Measurements from ENCODE around the gene DLG2. TPM values are rescaled to one million over a fixed set of nuclear protein-coding genes. Genes with fewer than 3 reads are reported as not detected.

DLG2 gene
- total RNA-seq, 1 donor from 2014 or later = 5.1 TPM

- no peak overlapping the region for H3K4me3 Mint-ChIP-seq (ENCODE audit: unreplicated experiment)
- H3K4me1 Mint-ChIP-seq (ENCODE audit: unreplicated experiment) = peaks cover 6% of the 10 kb centered on the region
- TF ChIP-seq, protein P1, sequence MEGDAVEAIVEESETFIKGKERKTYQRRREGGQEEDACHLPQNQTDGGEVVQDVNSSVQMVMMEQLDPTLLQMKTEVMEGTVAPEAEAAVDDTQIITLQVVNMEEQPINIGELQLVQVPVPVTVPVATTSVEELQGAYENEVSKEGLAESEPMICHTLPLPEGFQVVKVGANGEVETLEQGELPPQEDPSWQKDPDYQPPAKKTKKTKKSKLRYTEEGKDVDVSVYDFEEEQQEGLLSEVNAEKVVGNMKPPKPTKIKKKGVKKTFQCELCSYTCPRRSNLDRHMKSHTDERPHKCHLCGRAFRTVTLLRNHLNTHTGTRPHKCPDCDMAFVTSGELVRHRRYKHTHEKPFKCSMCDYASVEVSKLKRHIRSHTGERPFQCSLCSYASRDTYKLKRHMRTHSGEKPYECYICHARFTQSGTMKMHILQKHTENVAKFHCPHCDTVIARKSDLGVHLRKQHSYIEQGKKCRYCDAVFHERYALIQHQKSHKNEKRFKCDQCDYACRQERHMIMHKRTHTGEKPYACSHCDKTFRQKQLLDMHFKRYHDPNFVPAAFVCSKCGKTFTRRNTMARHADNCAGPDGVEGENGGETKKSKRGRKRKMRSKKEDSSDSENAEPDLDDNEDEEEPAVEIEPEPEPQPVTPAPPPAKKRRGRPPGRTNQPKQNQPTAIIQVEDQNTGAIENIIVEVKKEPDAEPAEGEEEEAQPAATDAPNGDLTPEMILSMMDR (IDR thresholded peaks at IDR 0.05; ENCODE audit: unreplicated experiment) = no peak
- no peaks in the 10 kb centered on the region for H3K36me3 Mint-ChIP-seq (ENCODE audit: low read depth, unreplicated experiment)
- peaks cover 1% of the 10 kb centered on the region for H3K27me3 Mint-ChIP-seq (ENCODE audit: unreplicated experiment)
- DNase-seq (ENCODE audit: low spot score) = no peak
- no peaks in the 10 kb centered on the region for H3K9me3 Mint-ChIP-seq (ENCODE audit: unreplicated experiment)
- H3K27ac Mint-ChIP-seq (ENCODE audit: unreplicated experiment) = no peak overlapping the region
These were observed 1868.0 kb downstream of the DLG2 start for GRCh38 chr11:83759148-83759547.

DNA sequence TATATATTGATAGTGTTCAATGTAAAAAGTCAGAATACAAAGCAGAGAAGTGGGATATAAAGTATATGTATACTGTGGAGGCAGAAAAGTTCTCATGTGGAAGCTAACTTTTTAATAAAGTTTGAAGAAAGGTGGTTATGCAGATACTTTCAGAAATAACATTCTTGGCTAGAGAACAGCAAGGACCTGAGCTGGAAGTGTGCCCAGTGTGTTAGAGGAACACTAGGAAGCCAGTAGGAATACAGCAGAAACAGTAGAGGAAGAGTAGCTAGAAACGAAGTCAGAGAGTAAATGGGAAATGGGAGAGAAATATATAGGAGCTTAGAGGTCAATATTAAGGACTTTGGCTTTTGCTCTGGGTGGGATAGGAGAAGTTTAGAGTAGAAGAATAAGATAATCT, 1876.1 kb downstream of the DLG2 start:
- DNase-seq (ENCODE audit: low spot score) = no peak
- Mint-ChIP-seq H3K27ac (ENCODE audit: unreplicated experiment) (no peak overlapping the region), H3K4me1 (ENCODE audit: unreplicated experiment) (peaks cover 3% of the 10 kb centered on the region), H3K9me3 (ENCODE audit: unreplicated experiment) (no peaks in the 10 kb centered on the region), H3K27me3 (ENCODE audit: unreplicated experiment) (no peaks in the 10 kb centered on the region), H3K36me3 (ENCODE audit: low read depth, unreplicated experiment) (no peaks in the 10 kb centered on the region), H3K4me3 (ENCODE audit: unreplicated experiment) (no peak overlapping the region)
- TF ChIP-seq, protein P1 (IDR thresholded peaks at IDR 0.05; ENCODE audit: unreplicated experiment) = no peak

- Mint-ChIP-seq H3K4me1 (ENCODE audit: unreplicated experiment) (peaks cover 3% of the 10 kb centered on the region), H3K27me3 (ENCODE audit: unreplicated experiment) (peaks cover 1% of the 10 kb centered on the region), H3K9me3 (ENCODE audit: unreplicated experiment) (no peaks in the 10 kb centered on the region), H3K27ac (ENCODE audit: unreplicated experiment) (no peak overlapping the region), H3K36me3 (ENCODE audit: low read depth, unreplicated experiment) (no peaks in the 10 kb centered on the region), H3K4me3 (ENCODE audit: unreplicated experiment) (no peak overlapping the region)
- no peak for DNase-seq (ENCODE audit: low spot score)
- TF ChIP-seq, protein P1 (IDR thresholded peaks at IDR 0.05; ENCODE audit: unreplicated experiment) = no peak
These were observed 1880.1 kb downstream of the DLG2 start for GRCh38 chr11:83746921-83747585.

DNA sequence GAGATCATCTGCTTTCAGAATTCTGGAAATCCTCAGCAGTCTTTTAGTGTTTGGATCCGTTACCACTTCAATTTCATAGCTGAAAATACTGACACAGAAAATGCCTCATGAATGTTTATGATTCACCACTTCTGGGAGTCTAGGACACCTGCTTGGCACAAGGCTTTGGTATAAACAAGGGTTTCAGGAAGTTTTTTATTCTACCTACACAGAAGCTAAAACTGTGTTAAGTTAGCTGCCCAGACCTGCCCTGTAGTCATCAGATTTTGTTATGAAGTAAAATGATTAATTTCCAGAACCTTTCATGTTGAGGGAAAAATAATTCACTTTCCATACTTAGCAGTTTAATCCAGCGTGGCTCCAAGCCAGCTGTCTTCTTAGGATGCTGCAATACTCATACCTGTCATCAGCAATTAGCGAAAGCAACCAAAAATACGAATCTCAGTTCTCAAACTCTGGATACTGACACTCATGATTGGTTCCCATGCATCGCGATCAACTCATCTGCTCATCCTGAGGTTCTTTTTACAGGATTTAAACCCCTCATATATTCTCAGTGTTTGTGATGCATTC, 1882.4 kb downstream of the DLG2 start:
- H3K9me3 Mint-ChIP-seq (ENCODE audit: unreplicated experiment) = no peaks in the 10 kb centered on the region
- H3K27me3 Mint-ChIP-seq (ENCODE audit: unreplicated experiment) = peaks cover 1% of the 10 kb centered on the region
- no peak for DNase-seq (ENCODE audit: low spot score)
- no peaks in the 10 kb centered on the region for H3K36me3 Mint-ChIP-seq (ENCODE audit: low read depth, unreplicated experiment)
- H3K27ac Mint-ChIP-seq (ENCODE audit: unreplicated experiment) = no peak overlapping the region
- H3K4me3 Mint-ChIP-seq (ENCODE audit: unreplicated experiment) = no peak overlapping the region
- TF ChIP-seq, protein P1 (IDR thresholded peaks at IDR 0.05; ENCODE audit: unreplicated experiment) = no peak
- H3K4me1 Mint-ChIP-seq (ENCODE audit: unreplicated experiment) = peaks cover 3% of the 10 kb centered on the region

- no peak overlapping the region for H3K4me3 Mint-ChIP-seq (ENCODE audit: unreplicated experiment)
- TF ChIP-seq, protein P1 (IDR thresholded peaks at IDR 0.05; ENCODE audit: unreplicated experiment) = no peak
- H3K4me1 Mint-ChIP-seq (ENCODE audit: unreplicated experiment) = no peaks in the 10 kb centered on the region
- no peak overlapping the region for H3K27ac Mint-ChIP-seq (ENCODE audit: unreplicated experiment)
- no peaks in the 10 kb centered on the region for H3K36me3 Mint-ChIP-seq (ENCODE audit: low read depth, unreplicated experiment)
- no peaks in the 10 kb centered on the region for H3K9me3 Mint-ChIP-seq (ENCODE audit: unreplicated experiment)
- no peak for DNase-seq (ENCODE audit: low spot score)
- no peaks in the 10 kb centered on the region for H3K27me3 Mint-ChIP-seq (ENCODE audit: unreplicated experiment)
These were observed 1890.5 kb downstream of the DLG2 start for GRCh38 chr11:83736684-83737083.
